DMS114 treated with DMSO at 0.1 percent for 48 hours (cell line): ENCODE results near the gene SLC35F1.

Source experiments
- DNase-seq: peaks from one replicate; lab custom pipeline; 2025; ENCODE audit not compliant: unreplicated experiment; lab: John Stamatoyannopoulos, UW

The SLC35F1 gene

GRCh38 chr6:118186672-118187567 lies 279.9 kb downstream of the SLC35F1 start:
- DNase-seq = no peak

- DNase-seq = no peak
Observed at GRCh38 chr6:118187568-118188164, 280.6 kb downstream of the SLC35F1 start.

GRCh38 chr6:118188561-118188960 lies 281.5 kb downstream of the SLC35F1 start:
- DNase-seq = no peak

GRCh38 chr6:118197539-118197938 lies 290.5 kb downstream of the SLC35F1 start:
- DNase-seq = no peak

- DNase-seq = no peak
Observed at GRCh38 chr6:118198746-118199145, 291.7 kb downstream of the SLC35F1 start.

- no peak for DNase-seq
Observed at GRCh38 chr6:118200160-118200559, 293.1 kb downstream of the SLC35F1 start.

- no peak for DNase-seq
Observed at GRCh38 chr6:118202517-118202916, 295.5 kb downstream of the SLC35F1 start.

GRCh38 chr6:118203545-118203944 lies 296.5 kb downstream of the SLC35F1 start:
- DNase-seq = no peak

GRCh38 chr6:118206221-118206620 lies 299.2 kb downstream of the SLC35F1 start:
- no peak for DNase-seq

- no peak for DNase-seq
Observed at GRCh38 chr6:118207947-118208346, 300.9 kb downstream of the SLC35F1 start.

GRCh38 chr6:118212451-118213173 lies 305.5 kb downstream of the SLC35F1 start:
- DNase-seq = no peak

GRCh38 chr6:118215269-118215668 lies 308.2 kb downstream of the SLC35F1 start:
- no peak for DNase-seq

- DNase-seq = no peak
Observed at GRCh38 chr6:118216751-118217150, 309.7 kb downstream of the SLC35F1 start.

- no peak for DNase-seq
Observed at GRCh38 chr6:118218156-118218555, 311.1 kb downstream of the SLC35F1 start.

- DNase-seq = no peak
Observed at GRCh38 chr6:118220429-118221128, 313.5 kb downstream of the SLC35F1 start.

- no peak for DNase-seq
Observed at GRCh38 chr6:118223316-118223715, 316.3 kb downstream of the SLC35F1 start.

GRCh38 chr6:118228886-118229285 lies 321.8 kb downstream of the SLC35F1 start:
- DNase-seq = no peak

GRCh38 chr6:118240878-118241528 lies 333.9 kb downstream of the SLC35F1 start:
- no peak for DNase-seq

GRCh38 chr6:118246406-118246805 lies 339.3 kb downstream of the SLC35F1 start:
- no peak for DNase-seq

GRCh38 chr6:118248171-118248570 lies 341.1 kb downstream of the SLC35F1 start:
- no peak for DNase-seq

GRCh38 chr6:118249680-118250079 lies 342.6 kb downstream of the SLC35F1 start:
- DNase-seq = no peak
